Measurements from ENCODE around the gene RUVBL2. TPM values are rescaled to one million over a fixed set of nuclear protein-coding genes. Genes with fewer than 3 reads are reported as not detected.

RUVBL2 gene
- total RNA-seq, 1 experiment from 2014 or later: 227 TPM

- no peak for TF ChIP-seq EZH2 (IDR thresholded peaks at IDR 0.05; ENCODE audit: borderline replicate concordance, low read depth, low read length, poor library complexity, severe bottlenecking)
- TF ChIP-seq CTCF (conservative IDR thresholded peaks at IDR 0.05; ENCODE audit: low read depth, low read length): no peak
- TSS peak; percentile 47 for BruUV-seq (replicated peaks)
- no peaks in the 10 kb centered on the region for H3K27me3 ChIP-seq (replicated peaks; ENCODE audit: insufficient read depth, low read depth, low read length, poor library complexity)
- intact Hi-C loops (cut with micrococcal nuclease; ENCODE audit: unreplicated experiment): loop anchor here (10.0 kb wide), 2 partner anchors 90 to 320 kb away; partner anchors contain the start of genes CA11 and PPP1R15A
- H3K4me3 ChIP-seq (ENCODE audit: low read depth, low read length, poor library complexity, severe bottlenecking): no peak overlapping the region
- H3K27ac ChIP-seq (ENCODE audit: low read depth, low read length, poor library complexity, severe bottlenecking): peak overlapping the region; percentile 95
- CTCF ChIA-PET: no interaction called here
- peaks cover 35% of the 10 kb centered on the region for H3K4me1 ChIP-seq (ENCODE audit: insufficient read depth, low read length, poor library complexity, severe bottlenecking)
- POLR2A ChIA-PET (ENCODE audit: low non-redundant PET): interaction anchor here (0.5 to 0.6 kb wide), 2 partner anchors 10 to 321 kb away, joined by 3 to 7 read pairs; partner anchors contain the start of gene BAX
- peak; percentile 49 for DNase-seq (ENCODE audit: low spot score)
- H3K9me3 ChIP-seq (ENCODE audit: low read depth, low read length, poor library complexity, severe bottlenecking): no peaks in the 10 kb centered on the region
- peaks cover 18% of the 10 kb centered on the region for H3K36me3 ChIP-seq (ENCODE audit: insufficient read depth, low read length, poor library complexity, severe bottlenecking)
Observed at GRCh38 chr19:48964205-48965039, 29.3 kb upstream of the RUVBL2 start.

GRCh38 chr19:48965040-48965805, 28.5 kb upstream of the RUVBL2 start, which contains the start of gene FTL:
TSS of gene FTL (plus strand) at chr19:48965309. CDS start at chr19:48965508, 199 bp downstream.
- intact Hi-C loops (cut with micrococcal nuclease; ENCODE audit: unreplicated experiment): loop anchor here (10.0 kb wide), 2 partner anchors 90 to 320 kb away; partner anchors contain the start of genes CA11 and PPP1R15A

More at GRCh38 chr19:48965040-48965805, 28.5 kb upstream of the RUVBL2 start, which contains the start of gene FTL:
- DNase-seq (ENCODE audit: low spot score): peak; percentile 97
- Histone ChIP-seq H3K4me3 (ENCODE audit: low read depth, low read length, poor library complexity, severe bottlenecking) (peak within 1 kb of the TSS; percentile 77), H3K4me1 (ENCODE audit: insufficient read depth, low read length, poor library complexity, severe bottlenecking) (peaks cover 42% of the 10 kb centered on the region), H3K36me3 (ENCODE audit: insufficient read depth, low read length, poor library complexity, severe bottlenecking) (peaks cover 21% of the 10 kb centered on the region), H3K9me3 (ENCODE audit: low read depth, low read length, poor library complexity, severe bottlenecking) (no peaks in the 10 kb centered on the region), H3K27me3 (replicated peaks; ENCODE audit: insufficient read depth, low read depth, low read length, poor library complexity) (no peaks in the 10 kb centered on the region), H3K27ac (ENCODE audit: low read depth, low read length, poor library complexity, severe bottlenecking) (peak within 1 kb of the TSS; percentile 95)
- no peak for TF ChIP-seq CTCF (conservative IDR thresholded peaks at IDR 0.05; ENCODE audit: low read depth, low read length)
- no peak for TF ChIP-seq EZH2 (IDR thresholded peaks at IDR 0.05; ENCODE audit: borderline replicate concordance, low read depth, low read length, poor library complexity, severe bottlenecking)
- ChIA-PET POLR2A (ENCODE audit: low non-redundant PET) (interaction anchor here (0.6 kb wide), 2 partner anchors 15 to 155 kb away, joined by 3 to 4 read pairs; no protein-coding TSS in a partner anchor), CTCF (no interaction called here)
- BruUV-seq (replicated peaks): no TSS peak
